GM12864 (cell line): ENCODE results near the gene SRPX2.

Experiments
- DNase-seq: peaks from one replicate; pipeline ENCODE4 v3.0.0-alpha.2; 2011; ENCODE audit warnings: low read depth
- H3K4me3 ChIP-seq: 2 replicates; pipeline ENCODE4 v1.5.1; 2011; ENCODE audit warnings: mild to moderate bottlenecking, low read depth, low read length, control low read depth
- TF ChIP-seq, protein P1 (sequence below): IDR thresholded peaks from 2 replicates; pipeline ENCODE4 v1.5.1; 2011; ENCODE audit warnings: low read depth, mild to moderate bottlenecking, moderate library complexity, low read length, control low read depth, inconsistent platforms; ENCODE audit errors: missing control alignments

The SRPX2 gene, protein sequence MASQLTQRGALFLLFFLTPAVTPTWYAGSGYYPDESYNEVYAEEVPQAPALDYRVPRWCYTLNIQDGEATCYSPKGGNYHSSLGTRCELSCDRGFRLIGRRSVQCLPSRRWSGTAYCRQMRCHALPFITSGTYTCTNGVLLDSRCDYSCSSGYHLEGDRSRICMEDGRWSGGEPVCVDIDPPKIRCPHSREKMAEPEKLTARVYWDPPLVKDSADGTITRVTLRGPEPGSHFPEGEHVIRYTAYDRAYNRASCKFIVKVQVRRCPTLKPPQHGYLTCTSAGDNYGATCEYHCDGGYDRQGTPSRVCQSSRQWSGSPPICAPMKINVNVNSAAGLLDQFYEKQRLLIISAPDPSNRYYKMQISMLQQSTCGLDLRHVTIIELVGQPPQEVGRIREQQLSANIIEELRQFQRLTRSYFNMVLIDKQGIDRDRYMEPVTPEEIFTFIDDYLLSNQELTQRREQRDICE

DNA sequence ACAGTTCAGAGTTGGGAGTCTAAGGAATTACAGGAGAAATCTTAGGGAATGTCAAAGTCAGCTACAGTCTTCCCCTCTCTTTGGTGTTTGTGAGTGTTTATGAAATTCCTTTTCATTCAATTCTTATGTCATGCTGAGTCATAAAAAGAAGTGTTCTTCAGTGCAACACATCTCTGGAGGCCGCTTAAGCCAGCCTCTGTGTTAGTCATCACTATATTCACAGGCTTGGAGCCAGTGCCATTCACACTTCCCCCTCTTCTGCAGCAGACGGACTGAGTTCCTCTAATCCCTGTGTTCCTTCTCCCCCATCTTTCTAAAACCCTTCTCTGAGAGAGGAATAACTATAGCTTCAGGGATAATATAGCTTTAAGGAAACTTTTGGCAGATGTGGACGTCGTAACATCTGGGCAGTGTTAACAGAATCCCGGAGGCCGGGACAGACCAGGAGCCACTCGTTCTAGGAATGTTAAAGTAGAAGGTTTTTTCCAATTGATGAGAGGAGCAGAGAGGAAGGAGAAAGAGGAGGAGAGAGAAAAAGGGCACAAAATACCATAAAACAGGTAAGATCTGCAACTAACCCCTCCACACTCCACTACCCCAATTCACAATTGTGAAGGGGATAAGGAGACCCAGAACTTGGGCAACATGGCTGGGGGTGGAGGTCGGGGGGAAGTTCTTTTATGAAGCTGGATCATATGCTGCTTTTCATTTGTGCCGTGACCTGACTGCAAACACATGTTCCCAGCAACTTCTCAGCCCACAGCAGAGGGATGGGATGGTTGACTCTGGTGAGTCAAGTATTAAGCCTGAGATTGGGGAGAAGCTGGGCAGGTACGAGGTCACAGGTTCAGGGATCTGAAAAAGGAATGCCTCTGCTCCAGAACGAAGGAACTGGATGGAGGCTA, at the start of gene SRPX2:
SRPX2 (plus strand) TSS at position 244 of the 905 bp plus-strand sequence. CDS start 2,124 bp downstream, outside the sequence.
- no peak for DNase-seq
- H3K4me3 ChIP-seq, result no peak within 1 kb of the TSS
- TF ChIP-seq, protein P1, sequence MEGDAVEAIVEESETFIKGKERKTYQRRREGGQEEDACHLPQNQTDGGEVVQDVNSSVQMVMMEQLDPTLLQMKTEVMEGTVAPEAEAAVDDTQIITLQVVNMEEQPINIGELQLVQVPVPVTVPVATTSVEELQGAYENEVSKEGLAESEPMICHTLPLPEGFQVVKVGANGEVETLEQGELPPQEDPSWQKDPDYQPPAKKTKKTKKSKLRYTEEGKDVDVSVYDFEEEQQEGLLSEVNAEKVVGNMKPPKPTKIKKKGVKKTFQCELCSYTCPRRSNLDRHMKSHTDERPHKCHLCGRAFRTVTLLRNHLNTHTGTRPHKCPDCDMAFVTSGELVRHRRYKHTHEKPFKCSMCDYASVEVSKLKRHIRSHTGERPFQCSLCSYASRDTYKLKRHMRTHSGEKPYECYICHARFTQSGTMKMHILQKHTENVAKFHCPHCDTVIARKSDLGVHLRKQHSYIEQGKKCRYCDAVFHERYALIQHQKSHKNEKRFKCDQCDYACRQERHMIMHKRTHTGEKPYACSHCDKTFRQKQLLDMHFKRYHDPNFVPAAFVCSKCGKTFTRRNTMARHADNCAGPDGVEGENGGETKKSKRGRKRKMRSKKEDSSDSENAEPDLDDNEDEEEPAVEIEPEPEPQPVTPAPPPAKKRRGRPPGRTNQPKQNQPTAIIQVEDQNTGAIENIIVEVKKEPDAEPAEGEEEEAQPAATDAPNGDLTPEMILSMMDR, result no peak

DNA sequence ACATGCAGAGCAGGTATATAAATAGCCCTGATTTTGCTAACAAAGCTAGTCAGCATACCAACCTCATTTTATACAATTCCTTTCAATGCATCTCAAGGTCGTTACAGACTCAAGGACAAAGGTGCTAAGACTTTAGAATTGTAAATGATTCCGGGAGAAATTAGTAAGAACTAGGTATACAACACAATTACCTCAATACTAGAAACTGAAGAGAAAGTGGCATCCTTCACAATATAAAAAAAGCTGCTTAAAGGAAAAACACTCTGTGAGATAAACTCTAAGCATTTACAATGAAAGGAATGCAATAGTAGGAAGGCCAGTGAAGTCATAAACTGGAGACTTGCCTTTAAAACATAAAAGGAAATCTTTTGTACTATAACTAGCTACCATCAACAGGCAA, 47.4 kb upstream of the SRPX2 start:
- no peak for DNase-seq
- TF ChIP-seq, protein P1, result no peak
- H3K4me3 ChIP-seq, result no peak overlapping the region

DNA sequence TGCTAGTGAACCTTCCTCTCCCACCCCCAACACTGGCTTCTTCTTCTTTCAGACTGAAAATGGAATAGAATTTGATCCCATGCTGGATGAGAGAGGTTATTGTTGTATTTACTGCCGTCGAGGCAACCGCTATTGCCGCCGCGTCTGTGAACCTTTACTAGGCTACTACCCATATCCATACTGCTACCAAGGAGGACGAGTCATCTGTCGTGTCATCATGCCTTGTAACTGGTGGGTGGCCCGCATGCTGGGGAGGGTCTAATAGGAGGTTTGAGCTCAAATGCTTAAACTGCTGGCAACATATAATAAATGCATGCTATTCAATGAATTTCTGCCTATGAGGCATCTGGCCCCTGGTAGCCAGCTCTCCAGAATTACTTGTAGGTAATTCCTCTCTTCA, 44.5 kb upstream of the SRPX2 start:
- H3K4me3 ChIP-seq, result no peak overlapping the region
- DNase-seq, result no peak
- TF ChIP-seq, protein P1, result no peak

DNA sequence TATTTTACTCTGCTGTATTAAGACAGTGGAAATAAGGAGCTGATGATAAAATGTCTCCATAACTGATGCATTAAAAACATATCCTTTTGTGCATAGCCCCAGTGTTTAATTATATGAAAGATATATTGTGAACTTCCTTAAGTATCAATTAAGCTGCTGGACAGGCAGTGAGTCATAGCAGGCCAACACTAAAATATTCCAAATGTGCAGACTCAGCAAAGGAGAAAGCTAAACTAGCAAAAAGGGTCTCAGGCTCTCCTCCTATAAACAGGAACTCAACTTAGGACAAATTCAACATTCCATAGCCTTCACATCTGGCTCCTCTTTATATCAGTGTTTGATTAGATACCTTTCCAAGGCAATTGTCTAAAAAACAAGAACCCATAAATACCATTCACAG, 43.7 kb upstream of the SRPX2 start:
- no peak overlapping the region for H3K4me3 ChIP-seq
- DNase-seq, result no peak
- TF ChIP-seq, protein P1, result no peak

DNA sequence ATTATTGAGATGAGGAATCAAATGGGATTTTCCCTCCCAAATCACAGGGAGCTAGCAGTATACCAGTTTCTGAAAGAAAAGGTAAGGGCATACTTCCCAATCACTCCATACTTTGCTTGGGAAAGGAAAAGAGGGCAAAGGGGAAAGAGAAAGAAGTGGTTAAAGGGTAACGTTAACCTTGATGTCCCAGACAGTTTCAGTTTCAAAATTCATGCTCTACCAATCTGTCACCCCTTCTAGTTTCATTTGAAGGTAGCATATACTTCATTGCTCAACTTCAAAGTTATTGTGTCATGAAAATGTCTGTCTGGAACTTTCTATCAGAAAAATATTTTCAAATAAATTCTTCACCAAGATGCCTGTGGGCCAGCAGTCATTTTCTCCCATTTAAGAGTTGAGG, 43.2 kb upstream of the SRPX2 start:
- no peak for DNase-seq
- H3K4me3 ChIP-seq, result no peak overlapping the region
- TF ChIP-seq, protein P1, result no peak

DNA sequence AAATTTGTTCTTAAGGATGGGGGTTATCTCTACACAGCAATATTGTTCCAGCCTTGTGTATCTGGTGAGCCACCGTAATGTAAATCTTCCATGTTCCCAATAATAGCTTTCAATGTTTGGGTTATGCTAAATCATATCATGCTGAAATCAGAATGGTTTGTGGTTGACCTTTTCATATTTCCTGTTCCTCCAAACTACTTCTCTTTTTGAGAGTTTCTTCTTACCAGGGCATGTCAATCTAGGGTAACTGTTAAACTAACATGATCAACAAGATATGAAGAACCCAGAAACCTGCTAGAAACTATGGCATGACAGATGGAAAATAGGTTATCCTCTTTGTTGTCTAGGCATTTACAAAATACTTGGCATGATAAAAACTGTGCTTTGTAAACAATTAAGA, 37.2 kb upstream of the SRPX2 start:
- TF ChIP-seq, protein P1, result no peak
- H3K4me3 ChIP-seq, result no peak overlapping the region
- no peak for DNase-seq
